Frontal cortex (tissue), 4 donors: ENCODE data around the gene SRSF7. TPM values are rescaled to one million over a fixed set of nuclear protein-coding genes. Genes with fewer than 3 reads are reported as not detected.
"Not testable (repeated sequence)": the region's sequence is repeated elsewhere in the genome, so short reads cannot be mapped to it uniquely, and the experiment has no call there.

Experiments used
- DNase-seq, 2 donors: peaks; one replicate each; pipeline ENCODE4 v3.0.0; 2012; ENCODE audit warnings: low spot score in 2 of 2
- FAIRE-seq: peaks from 2 replicates; lab custom pipeline; 2012; peaks lifted over from hg19 to GRCh38; lab: Jason Lieb, UNC
- total RNA-seq: library from RNA; depleted of rRNA; stranded (reverse); fragments of >200 nt; gene quantifications from one replicate; pipeline ENCODE4 v1.2.3, GENCODE V29; 2014
- donor health status: control.
- donor health status: control.
- donor health status: control.

The SRSF7 gene
- total RNA-seq, 1 donor from 2014 or later: 120 TPM

DNA sequence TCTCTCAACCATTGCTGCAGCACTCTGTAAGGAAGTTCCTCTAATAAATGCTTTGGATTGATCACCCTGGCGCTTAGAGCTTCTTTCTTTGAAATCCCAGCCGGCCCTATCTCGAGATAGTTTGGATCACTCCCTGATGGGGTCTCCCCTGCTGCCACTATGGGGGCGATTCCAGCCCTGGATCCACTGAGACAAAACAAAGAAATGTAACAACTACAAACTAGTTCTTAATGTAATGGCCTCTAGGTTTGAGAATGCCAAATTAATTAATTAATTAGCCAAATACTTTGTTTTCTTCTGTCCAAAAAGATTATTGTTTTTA lies 15.2 kb downstream of the SRSF7 start:
- FAIRE-seq (no peak), DNase-seq (no peak)

DNA sequence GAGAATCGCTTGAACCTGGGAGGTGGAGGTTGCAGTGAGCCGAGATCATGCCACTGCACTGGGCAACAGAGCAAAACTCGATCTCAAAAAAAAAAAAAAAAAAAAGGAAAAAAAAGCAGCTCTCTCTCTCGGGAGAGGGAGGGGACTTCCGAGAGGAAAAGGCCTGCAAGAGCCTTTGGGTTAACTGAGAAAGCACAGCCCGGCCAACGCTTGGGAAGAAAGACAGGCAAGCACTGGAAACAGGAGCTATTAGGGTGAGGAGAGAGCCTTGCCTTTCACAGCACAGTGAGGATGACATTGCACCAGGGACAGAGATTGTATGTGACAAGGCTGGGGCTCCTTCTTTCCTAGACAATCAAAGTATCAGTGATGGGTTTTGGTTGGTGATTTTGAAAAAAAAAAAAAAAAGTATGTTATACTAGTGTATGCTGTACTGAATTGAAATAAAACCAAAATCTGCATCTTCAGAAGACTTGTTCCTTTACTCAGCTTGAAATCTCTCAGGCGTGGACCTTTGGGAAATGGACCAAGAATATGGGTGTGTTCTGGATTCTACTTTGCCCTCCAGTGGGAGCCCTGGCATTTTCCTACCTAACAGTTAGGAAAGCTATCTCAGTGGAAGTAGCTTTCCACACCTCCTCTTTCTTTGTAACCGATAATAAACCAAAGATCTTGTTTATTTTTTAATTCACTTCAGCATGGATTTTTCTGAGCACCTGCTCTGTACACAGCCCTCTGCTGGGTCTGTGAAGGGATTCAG lies 16.7 kb downstream of the SRSF7 start:
- FAIRE-seq: no peak
- no peak for DNase-seq

DNA sequence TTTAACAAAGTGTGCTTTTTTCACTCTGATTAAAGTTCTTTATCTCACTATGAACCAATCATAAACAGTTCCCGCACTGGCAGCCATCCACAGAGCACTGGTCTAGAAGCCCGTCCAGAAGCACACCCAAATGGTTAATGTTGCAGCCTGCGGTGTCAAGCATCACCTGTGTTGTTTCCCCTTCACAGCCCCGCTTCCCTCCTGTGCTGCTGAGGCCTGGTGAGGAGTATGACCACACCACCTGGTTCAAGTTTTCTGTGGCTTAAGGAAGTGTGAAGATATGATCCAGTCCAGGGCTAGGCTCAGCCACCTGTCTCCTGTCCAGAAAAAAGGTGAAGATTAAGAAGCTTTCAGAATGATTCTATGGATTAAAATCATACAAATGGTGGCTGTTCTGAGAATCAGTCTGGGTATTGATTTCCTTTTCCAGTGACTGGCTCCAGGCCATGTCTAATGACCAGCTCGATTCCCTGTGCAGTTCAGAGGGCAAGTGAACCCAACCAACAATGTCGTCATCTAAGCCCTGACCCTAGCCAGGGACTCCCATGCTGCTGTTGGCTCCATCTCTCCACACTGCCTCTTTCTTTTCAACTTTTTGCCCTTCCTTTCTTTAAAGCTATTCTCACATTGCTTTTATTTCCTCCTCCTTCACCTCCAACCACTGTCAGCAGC lies 17.7 kb downstream of the SRSF7 start:
- no peak for DNase-seq
- FAIRE-seq: no peak

DNA sequence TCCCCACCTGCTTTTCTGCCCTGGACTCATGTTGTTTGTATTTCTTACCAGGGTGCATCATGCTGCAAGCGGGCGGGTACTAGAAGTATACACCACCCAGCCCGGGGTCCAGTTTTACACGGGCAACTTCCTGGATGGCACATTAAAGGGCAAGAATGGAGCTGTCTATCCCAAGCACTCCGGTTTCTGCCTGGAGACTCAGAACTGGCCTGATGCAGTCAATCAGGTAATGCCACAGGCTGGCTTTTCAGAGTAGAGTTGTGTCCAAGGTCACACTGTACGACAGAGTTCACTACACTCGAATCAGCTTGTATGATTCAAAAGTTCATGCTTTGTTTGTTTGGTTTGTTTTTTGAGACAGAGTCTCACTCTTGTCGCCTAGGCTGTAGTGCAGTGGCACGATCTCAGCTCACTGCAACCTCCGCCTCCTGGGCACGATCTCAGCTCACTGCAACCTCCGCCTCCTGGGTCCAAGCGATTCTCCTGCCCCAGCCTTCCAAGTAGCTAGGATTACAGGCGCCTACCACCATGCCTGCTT lies 19.4 kb downstream of the SRSF7 start:
- no peak for DNase-seq
- no peak for FAIRE-seq

DNA sequence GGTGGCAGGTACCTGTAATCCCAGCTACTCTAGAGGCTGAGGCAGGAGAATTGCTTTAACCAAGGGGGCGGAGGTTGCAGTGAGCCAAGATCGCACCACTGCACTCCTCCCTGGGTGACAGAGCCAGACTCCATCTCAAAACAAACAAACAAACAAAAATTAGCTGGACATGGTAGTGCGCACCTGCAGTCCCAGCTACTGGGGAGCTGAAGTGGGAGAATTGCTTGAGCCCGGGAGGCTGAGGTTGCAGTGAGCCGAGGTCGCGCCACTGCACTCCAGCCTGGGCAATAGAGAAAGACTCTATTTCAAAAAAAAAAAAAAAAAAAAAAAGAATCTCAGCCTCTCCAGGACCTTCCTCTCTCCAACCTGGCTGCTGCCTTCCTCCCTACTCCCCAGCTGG lies 20.1 kb downstream of the SRSF7 start:
- DNase-seq (no peak), FAIRE-seq (no peak)

DNA sequence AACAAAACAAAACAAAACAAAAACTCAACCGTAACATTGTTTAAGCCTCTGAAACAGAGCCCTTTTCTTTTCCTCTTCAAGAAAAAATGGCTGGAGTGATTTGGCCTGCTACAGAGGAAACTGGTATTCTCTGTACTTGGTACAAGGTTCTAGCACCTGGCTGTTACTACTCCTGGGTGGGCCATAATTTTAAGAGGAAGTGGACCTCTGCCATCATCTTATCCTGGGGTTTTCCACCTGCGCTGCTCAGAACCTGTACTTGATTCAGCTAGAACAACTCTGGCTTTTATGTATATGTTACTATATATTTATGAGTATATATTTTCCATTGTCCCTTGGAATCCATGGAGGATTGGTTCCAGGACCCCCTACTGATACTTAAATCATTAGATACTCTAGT lies 22.5 kb downstream of the SRSF7 start:
- DNase-seq: no peak
- FAIRE-seq: no peak

DNA sequence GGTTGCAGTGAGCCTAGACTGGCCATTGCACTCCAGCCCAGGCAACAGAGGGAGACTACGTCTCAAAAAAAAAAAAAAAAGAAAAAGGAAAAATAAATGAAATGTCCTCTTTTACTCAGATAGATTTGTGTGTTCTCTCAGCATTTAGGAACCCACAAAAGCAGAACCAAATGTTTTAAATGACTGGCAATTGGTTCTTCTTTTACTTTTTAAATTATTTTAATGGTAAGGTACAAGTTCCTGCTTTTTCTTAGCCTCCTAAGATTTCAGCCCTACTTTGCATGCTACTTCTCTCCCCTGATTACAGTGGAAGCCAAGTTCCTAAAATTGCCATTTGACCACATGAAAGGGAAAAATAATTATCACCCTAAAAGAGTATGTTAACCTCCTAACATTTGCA lies 23.5 kb downstream of the SRSF7 start:
- no peak for DNase-seq
- no peak for FAIRE-seq

DNA sequence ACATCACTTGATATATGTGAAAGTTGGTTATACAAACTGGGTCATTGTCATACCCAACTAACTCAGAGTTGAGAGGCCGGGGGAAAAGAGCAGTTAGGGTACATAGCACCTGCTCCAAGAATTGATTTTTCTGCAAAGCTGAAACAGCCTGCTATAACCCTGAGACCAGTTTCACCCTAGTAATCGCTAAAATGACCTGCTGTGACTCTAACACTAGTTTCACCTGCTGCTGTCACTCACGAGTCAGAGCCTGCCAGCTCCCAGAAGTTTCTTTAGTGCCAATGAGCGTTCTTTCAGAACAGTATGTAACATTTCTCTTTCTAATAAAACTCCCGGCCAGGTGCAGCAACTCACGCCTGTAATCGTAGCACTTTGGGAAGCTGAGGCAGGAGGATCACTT lies 28.0 kb downstream of the SRSF7 start:
- DNase-seq (no peak), FAIRE-seq (no peak)

DNA sequence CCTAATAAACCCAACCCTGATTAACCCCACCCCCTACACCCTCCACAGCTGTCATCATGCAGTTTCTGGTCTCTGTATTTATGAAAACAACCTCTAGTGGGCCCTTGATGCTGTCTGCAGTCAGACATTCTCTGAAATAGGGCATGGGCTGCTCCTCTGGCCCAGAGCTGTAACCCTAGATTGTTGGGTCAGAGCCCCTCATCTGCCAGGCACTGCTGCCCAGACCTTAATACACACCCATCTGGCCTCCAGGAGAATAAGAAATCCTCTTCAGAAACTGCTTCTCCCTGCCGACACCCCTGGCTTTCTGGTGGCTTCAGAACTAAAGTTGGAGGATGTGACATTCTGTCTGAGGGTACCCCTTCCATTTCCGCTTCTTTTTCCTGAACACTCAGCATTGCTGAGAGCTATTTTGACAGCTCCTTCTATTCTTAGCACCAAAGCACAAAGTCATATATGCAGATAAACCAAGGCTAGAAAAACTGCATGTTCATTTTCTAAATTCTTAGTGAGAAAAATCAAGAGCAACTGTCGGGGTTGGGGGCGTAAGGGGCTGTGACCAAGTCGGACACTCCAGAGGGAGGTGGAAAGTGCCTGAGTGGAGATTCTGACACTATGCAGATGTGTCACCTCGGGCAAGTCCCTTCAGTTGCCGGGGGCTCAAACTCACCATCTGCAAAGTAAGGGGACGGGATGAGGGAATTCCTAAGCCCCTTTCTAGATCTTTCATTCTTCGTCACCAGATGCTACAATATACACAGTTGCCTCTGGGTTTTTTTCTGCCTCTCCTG lies 28.7 kb downstream of the SRSF7 start:
- FAIRE-seq: no peak
- DNase-seq: no peak

DNA sequence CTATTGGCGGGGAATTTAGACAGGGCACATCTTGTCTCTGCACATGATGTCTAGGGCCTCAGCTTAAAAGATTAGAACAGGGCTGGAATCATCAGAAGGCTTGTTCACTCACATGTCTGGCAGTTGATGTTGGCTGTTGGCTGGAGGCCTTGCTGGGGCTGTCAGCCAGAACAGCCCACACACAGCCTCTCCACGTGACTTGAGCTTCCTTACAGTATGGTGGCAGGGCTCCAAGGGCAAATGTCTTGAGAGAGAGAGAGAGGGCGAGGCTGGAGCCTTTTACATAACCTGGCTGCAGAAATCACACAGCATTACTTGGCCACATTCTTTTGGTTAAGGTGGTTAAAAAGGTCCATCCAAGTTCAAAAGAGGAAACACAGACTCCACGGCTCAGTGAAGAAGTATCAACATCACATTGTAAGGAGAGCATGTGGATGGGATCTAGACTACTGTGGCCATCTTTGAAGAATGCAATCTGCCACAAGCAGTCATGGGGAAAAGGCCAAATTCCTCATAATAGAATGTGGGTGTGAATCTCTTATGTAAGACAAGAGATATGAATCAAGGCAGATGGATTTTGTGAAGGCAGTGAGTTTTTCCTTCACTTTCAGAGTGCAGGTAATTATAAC lies 30.4 kb downstream of the SRSF7 start:
- DNase-seq (no peak), FAIRE-seq (no peak)

DNA sequence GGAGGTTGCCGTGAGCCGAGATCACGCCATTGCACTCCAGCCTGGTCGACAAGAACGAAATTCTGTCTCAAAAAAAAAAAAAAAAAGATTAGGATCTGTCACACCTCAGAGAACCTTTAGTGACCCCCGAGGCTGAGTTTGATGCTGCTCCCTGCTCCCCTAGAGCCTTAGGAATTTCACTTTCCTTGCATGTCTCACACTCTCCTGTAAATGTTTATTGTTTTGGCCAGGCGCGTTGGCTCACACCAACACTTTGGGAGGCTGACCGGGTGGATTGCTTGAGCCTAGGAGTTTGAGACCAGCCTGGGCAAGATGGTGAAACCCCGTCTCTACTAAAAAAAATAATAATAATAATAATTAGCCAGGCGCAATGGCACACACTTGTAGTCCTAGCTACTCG lies 31.5 kb downstream of the SRSF7 start:
- FAIRE-seq (no peak), DNase-seq (no peak)

DNA sequence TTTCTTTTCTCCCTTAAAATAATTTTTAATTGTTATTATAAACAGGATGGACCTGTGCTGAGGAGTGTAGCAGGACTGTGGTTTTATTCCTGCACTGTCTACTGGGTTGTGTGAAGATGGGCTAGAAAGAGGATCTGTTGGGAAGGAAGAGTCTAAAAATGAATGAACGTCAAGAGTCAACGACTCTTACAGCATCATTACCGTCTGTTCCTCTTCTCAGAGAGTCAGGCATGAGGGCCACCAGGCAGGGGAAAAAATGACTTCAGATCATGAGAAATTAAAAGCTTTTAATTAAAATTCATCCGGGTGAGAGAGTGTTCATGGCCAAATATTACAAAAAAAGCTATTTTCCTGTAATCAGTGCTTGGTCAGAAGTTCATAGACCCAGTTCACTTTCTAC lies 32.6 kb downstream of the SRSF7 start:
- DNase-seq (no peak), FAIRE-seq (no peak)

DNA sequence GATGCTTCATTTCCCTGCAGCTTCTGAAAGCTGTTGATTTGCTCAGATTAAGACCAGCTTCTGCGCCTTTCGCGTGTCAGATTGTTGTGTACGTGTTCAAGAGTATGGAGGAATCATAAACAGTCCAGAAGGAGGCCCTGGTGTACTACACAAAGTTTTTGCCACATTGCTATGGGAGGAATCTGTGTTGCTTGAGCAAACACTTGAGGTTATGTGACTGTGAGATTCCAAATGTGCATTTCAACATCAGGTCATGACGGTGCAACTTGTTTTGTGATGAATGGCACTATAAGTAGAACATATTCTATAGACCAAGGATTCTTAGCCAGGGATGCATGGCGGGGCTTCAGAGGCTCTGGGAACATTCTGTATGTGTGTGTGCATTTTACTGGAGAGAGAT lies 35.0 kb downstream of the SRSF7 start:
- no peak for FAIRE-seq
- DNase-seq: no peak

DNA sequence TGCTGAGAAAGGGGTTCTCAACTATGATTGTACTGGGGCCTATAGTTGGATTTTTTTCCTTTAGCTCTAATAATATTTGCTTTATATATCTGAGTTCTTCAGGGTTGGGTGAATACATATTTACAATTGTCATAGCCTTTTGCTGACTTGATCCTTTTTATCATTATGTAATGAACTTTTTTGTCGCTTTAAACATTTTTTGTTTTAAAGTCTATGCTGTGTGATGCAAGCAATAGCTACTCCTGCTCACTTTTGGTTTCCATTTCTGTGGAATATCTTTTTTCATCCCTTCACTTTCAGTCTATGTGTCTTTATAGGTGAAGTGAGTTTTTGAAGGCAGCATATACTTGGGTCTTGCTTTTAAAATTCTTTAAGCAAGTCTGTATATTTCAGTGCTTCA lies 36.2 kb downstream of the SRSF7 start:
- not testable (repeated sequence) for DNase-seq, FAIRE-seq

DNA sequence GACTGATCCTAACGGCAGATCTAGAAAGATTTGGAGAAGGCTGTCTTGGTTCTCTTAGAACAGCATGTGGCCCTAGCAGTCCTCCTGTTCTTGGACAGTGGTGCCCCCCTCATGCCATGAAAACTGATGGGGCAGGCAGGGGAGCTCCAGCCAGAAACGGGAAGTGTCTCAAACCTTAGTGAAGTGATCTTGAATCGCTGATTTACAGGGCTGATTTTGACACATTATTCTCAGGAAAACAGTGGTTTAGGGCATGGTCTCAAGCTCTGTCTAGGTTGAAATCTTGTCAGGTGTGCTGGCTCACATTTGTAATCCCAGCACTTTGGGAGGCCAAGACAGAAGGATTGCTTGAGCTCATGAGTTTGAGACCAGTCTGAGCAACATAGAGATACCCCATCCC lies 37.8 kb downstream of the SRSF7 start:
- DNase-seq (no peak), FAIRE-seq (no peak)

DNA sequence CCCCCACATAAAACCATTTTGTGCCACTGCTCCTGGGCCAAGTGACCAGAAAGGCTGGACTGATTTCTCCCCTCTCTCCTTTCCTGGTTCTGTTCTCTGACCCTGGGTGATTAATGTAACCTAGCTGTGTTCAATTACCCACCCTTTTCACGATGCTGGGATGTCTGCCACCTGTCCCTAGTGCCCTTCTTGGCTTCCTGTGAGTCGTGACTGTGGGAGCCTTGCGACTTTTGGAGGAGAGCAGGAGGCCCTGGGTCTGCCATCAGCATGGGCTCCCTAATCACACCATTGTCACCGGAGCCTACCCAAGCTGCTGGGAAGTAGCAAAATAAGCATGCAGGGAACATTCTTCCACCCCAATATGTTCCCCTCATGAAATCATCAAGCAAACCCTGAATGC lies 38.3 kb downstream of the SRSF7 start:
- DNase-seq: no peak
- FAIRE-seq: no peak

DNA sequence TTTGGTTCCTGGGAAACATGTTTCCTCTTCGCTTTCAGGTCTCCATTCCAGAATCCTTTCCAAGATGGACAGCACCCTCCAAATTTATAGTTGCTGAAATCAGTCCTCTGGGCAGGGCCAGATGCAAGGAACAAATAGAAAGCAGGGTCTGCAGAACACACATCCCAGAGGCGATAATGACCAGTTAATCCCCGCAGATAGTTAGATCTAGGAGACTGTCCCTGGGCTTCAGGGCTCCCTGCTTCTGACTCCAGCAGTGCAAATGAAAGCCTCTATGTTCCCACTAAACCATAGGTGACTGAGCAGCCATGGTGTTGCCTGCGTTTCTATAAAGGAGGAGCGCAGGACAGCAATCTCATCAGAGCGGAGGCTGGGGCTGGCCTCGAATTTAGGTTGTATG lies 38.7 kb downstream of the SRSF7 start:
- DNase-seq (no peak), FAIRE-seq (no peak)

DNA sequence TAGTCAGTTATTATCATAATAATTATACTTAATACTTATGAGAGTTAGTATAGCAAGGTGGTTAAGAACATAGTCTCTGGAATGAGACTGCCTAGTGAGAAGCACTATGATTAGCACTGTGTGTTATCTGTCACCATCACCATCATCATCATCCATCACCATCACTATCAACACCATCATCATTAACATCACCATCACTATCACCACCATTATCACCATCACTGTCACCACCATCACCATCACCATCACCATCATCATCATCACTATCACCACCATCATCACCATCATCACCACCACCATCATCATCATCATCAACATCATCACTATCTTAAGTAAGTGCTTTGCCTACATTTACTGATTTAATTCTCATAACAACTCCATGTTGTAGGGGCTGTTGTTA lies 39.6 kb downstream of the SRSF7 start:
- DNase-seq (no peak), FAIRE-seq (no peak)

DNA sequence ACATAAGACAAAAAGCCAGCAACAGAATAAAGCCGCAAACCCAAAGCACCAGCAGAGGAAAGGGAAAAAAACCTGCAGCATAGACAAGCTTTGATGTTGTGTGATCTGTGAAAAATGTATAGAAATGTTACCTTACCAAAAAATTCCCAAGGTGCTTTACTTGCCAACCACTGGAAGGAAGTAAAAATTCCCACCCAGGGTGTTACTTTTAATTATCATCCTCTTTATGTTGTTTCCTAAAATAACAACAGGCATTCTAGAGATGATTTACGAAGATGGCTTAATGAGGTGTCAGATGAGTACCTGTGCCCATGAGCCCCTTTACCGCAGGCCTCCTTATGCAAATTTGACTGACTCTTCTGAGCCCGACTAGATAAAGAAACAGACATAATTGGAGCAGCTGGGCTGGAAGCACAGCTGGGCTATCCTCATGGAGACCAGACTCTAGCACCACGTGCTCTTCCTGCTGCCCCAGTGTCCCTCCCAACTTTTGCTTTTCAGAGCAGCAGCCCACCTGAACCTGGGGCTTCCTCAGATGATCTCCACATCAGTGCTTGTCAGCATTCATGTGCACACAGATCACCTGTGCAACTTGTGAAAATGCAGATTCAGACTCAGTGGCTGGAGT lies 41.5 kb downstream of the SRSF7 start:
- DNase-seq (no peak), FAIRE-seq (no peak)
